ENCODE results near the gene PPFIA1.
"Not testable (repeated sequence)": the region's sequence is repeated elsewhere in the genome, so short reads cannot be mapped to it uniquely, and the experiment has no call there.

Gene PPFIA1

GRCh38 chr11:70324376-70325115 lies 54.1 kb downstream of the PPFIA1 start:
- DNase-seq (ENCODE audit: low read depth, low spot score): no peak

GRCh38 chr11:70325824-70326223 lies 55.3 kb downstream of the PPFIA1 start:
- no peak for DNase-seq (ENCODE audit: low read depth, low spot score)

GRCh38 chr11:70326365-70326811 lies 55.9 kb downstream of the PPFIA1 start:
- no peak for DNase-seq (ENCODE audit: low read depth, low spot score)

GRCh38 chr11:70326833-70327232 lies 56.3 kb downstream of the PPFIA1 start:
- no peak for DNase-seq (ENCODE audit: low read depth, low spot score)

- no peak for DNase-seq (ENCODE audit: low read depth, low spot score)
Measured at GRCh38 chr11:70327717-70328116, 57.2 kb downstream of the PPFIA1 start.

GRCh38 chr11:70328556-70328955 lies 58.1 kb downstream of the PPFIA1 start:
- DNase-seq (ENCODE audit: low read depth, low spot score): no peak

- not testable (repeated sequence) for DNase-seq (ENCODE audit: low read depth, low spot score)
Measured at GRCh38 chr11:70331320-70331843, 60.9 kb downstream of the PPFIA1 start.

GRCh38 chr11:70331901-70332300 lies 61.4 kb downstream of the PPFIA1 start:
- DNase-seq (ENCODE audit: low read depth, low spot score): no peak

GRCh38 chr11:70332567-70332966 lies 62.1 kb downstream of the PPFIA1 start:
- no peak for DNase-seq (ENCODE audit: low read depth, low spot score)

GRCh38 chr11:70333261-70333660 lies 62.8 kb downstream of the PPFIA1 start:
- no peak for DNase-seq (ENCODE audit: low read depth, low spot score)

- DNase-seq (ENCODE audit: low read depth, low spot score): no peak
Measured at GRCh38 chr11:70334351-70334995, 64.0 kb downstream of the PPFIA1 start.

GRCh38 chr11:70335511-70335910 lies 65.0 kb downstream of the PPFIA1 start:
- DNase-seq (ENCODE audit: low read depth, low spot score): no peak

- no peak for DNase-seq (ENCODE audit: low read depth, low spot score)
Measured at GRCh38 chr11:70338594-70338993, 68.1 kb downstream of the PPFIA1 start.

- no peak for DNase-seq (ENCODE audit: low read depth, low spot score)
Measured at GRCh38 chr11:70339066-70339465, 68.6 kb downstream of the PPFIA1 start.

GRCh38 chr11:70341881-70342429 lies 71.5 kb downstream of the PPFIA1 start:
- peak; percentile 30 for DNase-seq (ENCODE audit: low read depth, low spot score)

GRCh38 chr11:70343636-70344035 lies 73.1 kb downstream of the PPFIA1 start:
- DNase-seq (ENCODE audit: low read depth, low spot score): no peak

GRCh38 chr11:70348191-70348590 lies 77.7 kb downstream of the PPFIA1 start:
- DNase-seq (ENCODE audit: low read depth, low spot score): no peak

GRCh38 chr11:70348608-70349007 lies 78.1 kb downstream of the PPFIA1 start:
- no peak for DNase-seq (ENCODE audit: low read depth, low spot score)

- DNase-seq (ENCODE audit: low read depth, low spot score): no peak
Measured at GRCh38 chr11:70351646-70352045, 81.2 kb downstream of the PPFIA1 start.

- DNase-seq (ENCODE audit: low read depth, low spot score): no peak
Measured at GRCh38 chr11:70352100-70352499, 81.6 kb downstream of the PPFIA1 start.

- no peak for DNase-seq (ENCODE audit: low read depth, low spot score)
Measured at GRCh38 chr11:70352601-70353000, 82.1 kb downstream of the PPFIA1 start.

- no peak for DNase-seq (ENCODE audit: low read depth, low spot score)
Measured at GRCh38 chr11:70353329-70353728, 82.8 kb downstream of the PPFIA1 start.

Measured in ELF-1 (cell line).